ENCODE measurements around the gene ANG. TPM values are rescaled to one million over a fixed set of nuclear protein-coding genes. Genes with fewer than 3 reads are reported as not detected.

ANG gene
- total and polyA plus RNA-seq, 10 of the 15 experiments (the other 5 are each of a cell fraction or from before 2014, with no cell fraction given), result 1.0 to 5.9 (median 2.2) TPM

DNA sequence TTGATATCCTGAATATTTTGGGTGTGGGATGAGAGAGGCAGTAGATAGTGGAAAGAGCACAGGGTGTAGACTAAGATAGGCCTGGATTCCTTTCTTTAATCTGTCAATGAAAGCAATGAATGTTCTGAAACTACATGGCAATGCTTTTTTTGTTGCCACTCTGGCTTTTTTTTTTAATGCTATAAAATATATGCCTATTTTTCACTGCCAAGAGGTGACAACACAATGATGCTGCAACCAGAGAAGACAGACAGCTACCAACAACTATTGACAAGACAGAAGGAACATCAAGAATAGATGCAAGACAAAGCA lies 9.4 kb downstream of the ANG start:
- ChIA-PET CTCF (interaction anchor here (0.7 to 4.8 kb wide), 15 partner anchors 16 to 274 kb away, joined by 3 to 51 read pairs (median 5); no protein-coding TSS in a partner anchor), POLR2A (interaction anchor here (1.6 kb wide), 1 partner anchor 158 kb away, joined by 5 read pairs; no protein-coding TSS in a partner anchor), RAD21 (ENCODE audit: unreplicated experiment) (interaction anchor here (1.0 to 3.5 kb wide), 3 partner anchors 157 to 176 kb away, joined by 3 to 16 read pairs (median 4); no protein-coding TSS in a partner anchor), SMC1A (ENCODE audit: uncharacterized antibody, unreplicated experiment) (interaction anchor here (0.9 to 2.7 kb wide), 5 partner anchors 59 to 175 kb away, joined by 3 to 34 read pairs (median 4); no protein-coding TSS in a partner anchor)
- FAIRE-seq, result no peak
- no peak for DNase-seq (ENCODE audit: low read depth, low spot score)
- in situ Hi-C loops (cut with MboI) (loop anchor here (5.0 kb wide), 1 partner anchor 159 kb away; no protein-coding TSS in a partner anchor), intact Hi-C loops (cut with micrococcal nuclease; ENCODE audit: unreplicated experiment) (loop anchor here (5.0 kb wide), 1 partner anchor 59 kb away; no protein-coding TSS in a partner anchor)
- Histone ChIP-seq H3K79me2 (ENCODE audit: control insufficient read depth, insufficient read depth, low read length) (no peaks in the 10 kb centered on the region), H3K4me2 (ENCODE audit: control insufficient read depth, insufficient read depth) (no peak overlapping the region), H3K9ac (ENCODE audit: control insufficient read depth, insufficient read depth, low read length) (no peak overlapping the region), H3K36me3 (ENCODE audit: control insufficient read depth in 2 of 2, insufficient read depth in 2 of 2, low read length in 1 of 2) (no peaks in the 10 kb centered on the region), H3K27me3 (replicated peaks in 1 of 2; ENCODE audit: control insufficient read depth in 2 of 2, insufficient read depth in 2 of 2, low read length in 1 of 2) (no peaks in the 10 kb centered on the region), H4K20me1 (ENCODE audit: control insufficient read depth, insufficient read depth) (no peaks in the 10 kb centered on the region), H3K27ac (ENCODE audit: control insufficient read depth, insufficient read depth) (no peak overlapping the region), H2AFZ (ENCODE audit: control insufficient read depth, low read depth, low read length) (no peak overlapping the region), H3K9me3 (replicated peaks; ENCODE audit: control insufficient read depth, insufficient read depth, low read length) (no peaks in the 10 kb centered on the region), H3K4me1 (ENCODE audit: control insufficient read depth, insufficient read depth, low read length) (no peaks in the 10 kb centered on the region), H3K4me3 (no peak overlapping the region)
- no TSS peak for BruUV-seq (replicated peaks)
- no peak for ATAC-seq
- TF ChIP-seq POU2F2 (IDR thresholded peaks at IDR 0.05; ENCODE audit: borderline replicate concordance, low read depth, low read length) (no peak), PAX5 (IDR thresholded peaks at IDR 0.05; ENCODE audit: borderline replicate concordance, low read depth, low read length) (no peak), HDAC6 (IDR thresholded peaks at IDR 0.05; ENCODE audit: unreplicated experiment) (no peak), CREM (IDR thresholded peaks at IDR 0.05; ENCODE audit: low read depth) (no peak), SMC3 (IDR thresholded peaks at IDR 0.05; ENCODE audit: borderline replicate concordance, low read length) (no peak), MEF2A (IDR thresholded peaks at IDR 0.05; ENCODE audit: insufficient read depth, low read depth, low read length) (no peak), SKIL (IDR thresholded peaks at IDR 0.05; ENCODE audit: low read depth, poor library complexity, severe bottlenecking) (no peak), EED (IDR thresholded peaks at IDR 0.05; ENCODE audit: low read depth) (no peak), FOXK2 (IDR thresholded peaks at IDR 0.05) (no peak)
- TF ChIP-seq, protein P1, sequence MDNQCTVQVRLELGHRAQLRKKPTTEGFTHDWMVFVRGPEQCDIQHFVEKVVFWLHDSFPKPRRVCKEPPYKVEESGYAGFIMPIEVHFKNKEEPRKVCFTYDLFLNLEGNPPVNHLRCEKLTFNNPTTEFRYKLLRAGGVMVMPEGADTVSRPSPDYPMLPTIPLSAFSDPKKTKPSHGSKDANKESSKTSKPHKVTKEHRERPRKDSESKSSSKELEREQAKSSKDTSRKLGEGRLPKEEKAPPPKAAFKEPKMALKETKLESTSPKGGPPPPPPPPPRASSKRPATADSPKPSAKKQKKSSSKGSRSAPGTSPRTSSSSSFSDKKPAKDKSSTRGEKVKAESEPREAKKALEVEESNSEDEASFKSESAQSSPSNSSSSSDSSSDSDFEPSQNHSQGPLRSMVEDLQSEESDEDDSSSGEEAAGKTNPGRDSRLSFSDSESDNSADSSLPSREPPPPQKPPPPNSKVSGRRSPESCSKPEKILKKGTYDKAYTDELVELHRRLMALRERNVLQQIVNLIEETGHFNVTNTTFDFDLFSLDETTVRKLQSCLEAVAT (IDR thresholded peaks at IDR 0.05), result no peak
- TF ChIP-seq, protein P2, sequence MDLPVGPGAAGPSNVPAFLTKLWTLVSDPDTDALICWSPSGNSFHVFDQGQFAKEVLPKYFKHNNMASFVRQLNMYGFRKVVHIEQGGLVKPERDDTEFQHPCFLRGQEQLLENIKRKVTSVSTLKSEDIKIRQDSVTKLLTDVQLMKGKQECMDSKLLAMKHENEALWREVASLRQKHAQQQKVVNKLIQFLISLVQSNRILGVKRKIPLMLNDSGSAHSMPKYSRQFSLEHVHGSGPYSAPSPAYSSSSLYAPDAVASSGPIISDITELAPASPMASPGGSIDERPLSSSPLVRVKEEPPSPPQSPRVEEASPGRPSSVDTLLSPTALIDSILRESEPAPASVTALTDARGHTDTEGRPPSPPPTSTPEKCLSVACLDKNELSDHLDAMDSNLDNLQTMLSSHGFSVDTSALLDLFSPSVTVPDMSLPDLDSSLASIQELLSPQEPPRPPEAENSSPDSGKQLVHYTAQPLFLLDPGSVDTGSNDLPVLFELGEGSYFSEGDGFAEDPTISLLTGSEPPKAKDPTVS (IDR thresholded peaks at IDR 0.05; ENCODE audit: low read depth, low read length), result no peak
